Choroid plexus epithelial cell (primary cell): ENCODE data around the gene ST7.

Experiments used
- DNase-seq: peaks from one replicate; pipeline ENCODE4 v3.0.0-alpha.2; 2010; ENCODE audit warnings: low read depth
- H3K4me3 ChIP-seq: 2 replicates; pipeline ENCODE4 v1.5.1; 2011; ENCODE audit warnings: low read depth, mild to moderate bottlenecking, control low read depth, low read length, moderate library complexity
- CTCF ChIP-seq: conservative IDR thresholded peaks from 2 replicates; pipeline ENCODE4 v1.5.1; 2011; ENCODE audit warnings: low read depth, mild to moderate bottlenecking, control low read depth, inconsistent platforms, low read length, moderate library complexity

ST7 gene

GRCh38 chr7:117092785-117093184, 139.5 kb downstream of the ST7 start:
- DNase-seq, result peak; percentile 34
- no peak overlapping the region for H3K4me3 ChIP-seq
- TF ChIP-seq CTCF, result no peak

- DNase-seq, result no peak
- H3K4me3 ChIP-seq, result no peak overlapping the region
- no peak for TF ChIP-seq CTCF
Measured at GRCh38 chr7:117094457-117094856, 141.2 kb downstream of the ST7 start.

GRCh38 chr7:117095055-117095454, 141.8 kb downstream of the ST7 start:
- H3K4me3 ChIP-seq, result no peak overlapping the region
- no peak for TF ChIP-seq CTCF
- no peak for DNase-seq

GRCh38 chr7:117096330-117096729, 143.0 kb downstream of the ST7 start:
- no peak for DNase-seq
- H3K4me3 ChIP-seq, result no peak overlapping the region
- no peak for TF ChIP-seq CTCF

- no peak overlapping the region for H3K4me3 ChIP-seq
- DNase-seq, result no peak
- no peak for TF ChIP-seq CTCF
Measured at GRCh38 chr7:117096942-117097341, 143.6 kb downstream of the ST7 start.

GRCh38 chr7:117097860-117098259, 144.6 kb downstream of the ST7 start:
- DNase-seq, result no peak

More at GRCh38 chr7:117097860-117098259, 144.6 kb downstream of the ST7 start:
- no peak for TF ChIP-seq CTCF
- H3K4me3 ChIP-seq, result no peak overlapping the region
